RPMI8226 (cell line): ENCODE data around the gene HK3.

ENCODE experiments used
- DNase-seq: peaks from one replicate; pipeline ENCODE4 v3.0.0-alpha.2; 2015

The HK3 gene

GRCh38 chr5:176847148-176847547 lies 52.0 kb downstream of the HK3 start:
- no peak for DNase-seq

- DNase-seq: peak; percentile 74
These were observed 52.6 kb downstream of the HK3 start for GRCh38 chr5:176846335-176847140.

DNA sequence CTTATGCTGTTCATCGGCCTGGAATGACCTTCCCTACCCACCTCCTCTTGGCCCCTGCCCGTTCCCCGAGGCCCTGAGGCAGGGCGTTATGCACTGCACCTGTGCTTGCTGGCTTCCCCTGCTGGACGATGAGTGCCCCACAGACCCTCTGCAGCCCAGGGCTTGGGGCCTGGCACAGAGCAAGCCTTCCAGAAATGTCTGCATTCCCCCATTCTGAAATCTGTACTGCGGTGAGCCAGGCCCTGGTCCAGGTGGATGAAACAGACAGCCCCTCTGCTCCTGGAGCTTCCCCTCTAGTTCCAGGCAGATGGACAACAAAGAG lies 53.8 kb downstream of the HK3 start:
- no peak for DNase-seq

DNA sequence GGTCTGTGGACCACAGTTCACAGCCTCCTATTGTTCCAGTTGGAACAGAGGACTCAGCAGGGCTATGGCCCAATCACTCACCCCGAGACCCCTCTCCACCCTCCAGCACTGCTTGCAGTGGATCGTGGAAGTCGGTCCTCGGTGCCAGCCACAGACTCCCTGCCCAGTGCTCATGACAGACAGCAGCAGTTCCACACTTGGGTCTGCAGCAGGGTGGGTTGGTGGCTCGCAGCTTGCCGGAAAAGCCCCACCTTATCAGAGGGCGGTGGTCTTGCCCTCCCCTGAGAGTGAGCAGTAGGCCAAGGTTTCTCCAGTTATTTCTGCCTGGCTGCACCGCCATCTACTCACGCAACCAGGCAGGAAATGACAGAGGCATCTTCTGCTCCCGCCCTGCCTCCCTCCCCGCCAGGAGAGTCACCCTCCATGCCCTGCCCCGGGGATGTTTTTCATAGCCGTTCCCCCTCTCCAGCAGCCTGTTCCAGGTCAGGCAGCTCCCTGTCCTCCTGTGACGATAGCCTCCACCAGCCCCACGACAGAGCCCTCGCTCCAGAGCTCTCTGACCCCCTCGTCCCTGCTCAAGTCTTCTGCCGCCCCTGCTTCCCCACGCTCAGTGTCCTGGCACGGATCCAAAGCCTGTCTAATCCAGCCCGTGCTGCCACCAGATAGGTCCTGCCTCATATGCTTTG lies 54.3 kb downstream of the HK3 start:
- DNase-seq: peak; percentile 88

DNA sequence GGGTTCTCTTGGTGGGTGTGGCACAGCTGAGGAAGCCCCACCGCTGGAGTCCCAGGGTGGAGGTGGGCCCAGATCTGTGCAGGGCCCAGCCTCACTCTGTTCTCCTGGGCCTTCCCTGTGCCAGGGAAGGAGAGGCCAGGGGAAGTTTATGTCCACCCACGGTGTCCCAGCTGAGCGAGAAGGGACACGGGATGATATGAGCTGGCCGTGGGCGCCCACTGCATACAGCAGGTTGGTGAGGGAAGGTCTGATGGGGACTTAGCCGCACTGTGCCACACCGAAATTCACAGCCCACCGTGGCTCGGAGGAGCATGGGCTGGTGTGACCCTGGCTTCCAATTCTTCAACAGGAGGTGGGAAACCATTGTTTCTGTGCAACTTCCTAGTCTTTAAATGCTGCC lies 54.9 kb downstream of the HK3 start:
- no peak for DNase-seq

GRCh38 chr5:176843673-176844072 lies 55.5 kb downstream of the HK3 start:
- no peak for DNase-seq

DNA sequence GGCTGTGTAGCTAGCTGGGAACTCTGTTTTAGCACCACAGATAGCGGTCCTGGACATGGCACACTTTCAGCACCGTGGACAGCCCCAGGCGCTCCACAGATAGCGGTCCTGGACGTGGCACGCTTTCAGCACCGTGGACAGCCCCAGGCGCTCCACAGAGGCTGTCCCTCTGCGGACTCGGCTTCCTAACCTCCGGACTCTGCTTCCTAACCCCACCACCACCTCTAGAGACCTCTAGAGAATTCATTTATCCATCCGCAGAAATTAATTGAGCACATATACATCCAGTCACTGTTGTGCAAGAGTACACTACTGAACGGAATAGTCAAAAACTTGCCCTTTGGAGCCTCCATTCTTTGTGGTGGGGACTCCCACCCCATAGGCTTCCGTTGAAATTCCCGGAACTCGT lies 61.4 kb downstream of the HK3 start:
- DNase-seq: peak; percentile 95

GRCh38 chr5:176836811-176837706 lies 62.1 kb downstream of the HK3 start:
- DNase-seq: no peak

- no peak for DNase-seq
These were observed 63.2 kb downstream of the HK3 start for GRCh38 chr5:176835918-176836317.

- DNase-seq: no peak
These were observed 65.9 kb downstream of the HK3 start for GRCh38 chr5:176833286-176833685.

GRCh38 chr5:176832162-176832561 lies 67.0 kb downstream of the HK3 start:
- DNase-seq: no peak

- no peak for DNase-seq
These were observed 67.7 kb downstream of the HK3 start for GRCh38 chr5:176831425-176831824.

GRCh38 chr5:176830995-176831423 lies 68.1 kb downstream of the HK3 start:
- DNase-seq: no peak
